Neuron (in vitro differentiated cells): ENCODE measurements around the gene FMNL2.

Experiments
- H2AFZ ChIP-seq: one replicate; pipeline ENCODE4 v1.6.1; 2013; ENCODE audit warnings: low read depth, mild to moderate bottlenecking, inconsistent platforms, low read length, moderate library complexity
- H3K27me3 ChIP-seq: one replicate; pipeline ENCODE4 v1.6.1; 2013; ENCODE audit warnings: low read length; ENCODE audit not compliant: insufficient read depth
- H3K36me3 ChIP-seq: one replicate; pipeline ENCODE4 v1.6.1; 2013; ENCODE audit warnings: low read length; ENCODE audit not compliant: insufficient read depth
- H3K4me1 ChIP-seq: one replicate; pipeline ENCODE4 v1.6.1; 2013; ENCODE audit warnings: low read length; ENCODE audit not compliant: insufficient read depth
- H3K4me3 ChIP-seq: 2 replicates; pipeline ENCODE4 v1.5.1; 2013; ENCODE audit warnings: mild to moderate bottlenecking, low read length, moderate library complexity
- H3K9me3 ChIP-seq: one replicate; pipeline ENCODE4 v1.6.1; 2013; ENCODE audit warnings: low read length

The FMNL2 gene

DNA sequence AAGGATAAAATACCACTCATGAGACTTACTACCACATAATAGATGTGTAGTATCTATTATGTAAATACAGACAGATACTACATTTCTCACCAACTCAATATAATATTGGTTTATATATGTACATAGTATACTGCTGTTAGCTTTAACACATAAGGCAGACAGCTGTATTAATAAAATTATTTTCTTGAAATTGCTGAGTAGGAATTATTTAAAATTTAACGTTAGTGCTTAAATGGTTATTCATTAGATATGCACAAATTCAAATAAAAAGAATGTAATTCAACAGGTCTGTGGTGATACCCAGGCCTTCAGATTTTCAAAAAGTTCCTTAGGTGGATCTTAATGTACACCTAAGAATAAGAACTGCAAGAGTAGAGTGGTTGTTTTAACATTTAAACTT, 323.2 kb downstream of the FMNL2 start:
- H2AFZ ChIP-seq: no peak overlapping the region
- H3K4me1 ChIP-seq: no peaks in the 10 kb centered on the region
- no peaks in the 10 kb centered on the region for H3K9me3 ChIP-seq
- no peak overlapping the region for H3K4me3 ChIP-seq
- peaks cover 82% of the 10 kb centered on the region for H3K36me3 ChIP-seq
- H3K27me3 ChIP-seq: no peaks in the 10 kb centered on the region

GRCh38 chr2:152661076-152661475, 326.1 kb downstream of the FMNL2 start:
- H3K36me3 ChIP-seq: peaks cover 82% of the 10 kb centered on the region
- H3K9me3 ChIP-seq: no peaks in the 10 kb centered on the region
- H3K4me3 ChIP-seq: no peak overlapping the region
- H2AFZ ChIP-seq: no peak overlapping the region
- no peaks in the 10 kb centered on the region for H3K27me3 ChIP-seq
- H3K4me1 ChIP-seq: no peaks in the 10 kb centered on the region

- no peaks in the 10 kb centered on the region for H3K27me3 ChIP-seq
- no peaks in the 10 kb centered on the region for H3K4me1 ChIP-seq
- no peak overlapping the region for H2AFZ ChIP-seq
- H3K4me3 ChIP-seq: no peak overlapping the region
- H3K9me3 ChIP-seq: no peaks in the 10 kb centered on the region
- H3K36me3 ChIP-seq: peaks cover 87% of the 10 kb centered on the region
These were observed 329.8 kb downstream of the FMNL2 start for GRCh38 chr2:152664725-152665124.

GRCh38 chr2:152674334-152674733, 339.4 kb downstream of the FMNL2 start:
- Histone ChIP-seq H3K4me1 (no peaks in the 10 kb centered on the region), H3K4me3 (no peak overlapping the region), H3K36me3 (peaks cover 93% of the 10 kb centered on the region), H3K9me3 (no peaks in the 10 kb centered on the region), H2AFZ (no peak overlapping the region), H3K27me3 (no peaks in the 10 kb centered on the region)

DNA sequence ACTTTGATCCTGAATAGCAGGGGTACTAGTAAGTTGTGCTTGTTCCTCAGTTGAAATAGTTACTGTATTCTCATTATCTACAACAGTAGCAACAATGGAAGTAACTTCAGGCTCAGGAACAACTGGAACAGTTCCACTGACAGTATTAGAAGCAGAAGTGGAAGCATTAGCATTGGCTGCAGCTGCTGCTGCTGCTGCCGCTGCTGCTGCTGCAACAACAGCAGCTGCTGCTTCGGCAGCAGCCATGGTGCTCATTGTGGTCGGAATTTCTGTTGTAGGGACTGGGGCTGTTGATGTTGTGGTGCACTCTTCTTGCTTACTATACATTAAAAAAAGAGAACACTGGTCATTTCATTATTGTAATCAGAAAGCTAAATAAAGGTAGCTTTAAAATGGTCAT, 341.5 kb downstream of the FMNL2 start:
- H2AFZ ChIP-seq: no peak overlapping the region
- peaks cover 2% of the 10 kb centered on the region for H3K9me3 ChIP-seq
- H3K36me3 ChIP-seq: peaks cover 91% of the 10 kb centered on the region
- H3K27me3 ChIP-seq: no peaks in the 10 kb centered on the region
- no peak overlapping the region for H3K4me3 ChIP-seq
- H3K4me1 ChIP-seq: no peaks in the 10 kb centered on the region

- Histone ChIP-seq H3K4me3 (no peak overlapping the region), H2AFZ (no peak overlapping the region), H3K36me3 (peaks cover 74% of the 10 kb centered on the region), H3K9me3 (peaks cover 7% of the 10 kb centered on the region), H3K27me3 (no peaks in the 10 kb centered on the region), H3K4me1 (peaks cover 8% of the 10 kb centered on the region)
These were observed 343.8 kb downstream of the FMNL2 start for GRCh38 chr2:152678808-152679207.

GRCh38 chr2:152682663-152683062, 347.7 kb downstream of the FMNL2 start:
- peaks cover 9% of the 10 kb centered on the region for H3K9me3 ChIP-seq
- H3K36me3 ChIP-seq: peaks cover 60% of the 10 kb centered on the region
- no peak overlapping the region for H3K4me3 ChIP-seq
- no peak overlapping the region for H2AFZ ChIP-seq
- no peaks in the 10 kb centered on the region for H3K27me3 ChIP-seq
- peaks cover 8% of the 10 kb centered on the region for H3K4me1 ChIP-seq

DNA sequence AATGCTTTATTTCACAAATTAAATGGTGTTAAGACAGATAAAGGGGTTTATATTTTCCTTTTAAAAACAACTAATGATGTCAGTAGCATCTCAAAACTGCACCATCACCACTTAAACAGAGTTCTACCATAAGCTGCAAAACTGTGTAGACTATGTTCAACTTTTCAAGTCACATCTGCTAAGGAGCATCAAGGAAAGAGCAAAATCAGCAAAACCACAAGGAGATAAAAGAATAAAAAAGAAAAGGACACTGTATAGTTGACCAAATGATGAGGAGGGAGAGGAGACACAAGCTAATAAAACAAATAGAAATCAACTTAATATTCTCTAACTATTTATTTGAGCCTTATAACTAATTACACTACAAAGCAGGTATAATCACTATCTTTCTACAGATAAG, 348.4 kb downstream of the FMNL2 start:
- Histone ChIP-seq H3K4me1 (peaks cover 8% of the 10 kb centered on the region), H3K27me3 (no peaks in the 10 kb centered on the region), H3K36me3 (peaks cover 61% of the 10 kb centered on the region), H2AFZ (no peak overlapping the region), H3K4me3 (no peak overlapping the region), H3K9me3 (peaks cover 9% of the 10 kb centered on the region)

- no peak overlapping the region for H3K4me3 ChIP-seq
- no peaks in the 10 kb centered on the region for H3K27me3 ChIP-seq
- peaks cover 56% of the 10 kb centered on the region for H3K36me3 ChIP-seq
- H3K9me3 ChIP-seq: peaks cover 7% of the 10 kb centered on the region
- peaks cover 8% of the 10 kb centered on the region for H3K4me1 ChIP-seq
- H2AFZ ChIP-seq: no peak overlapping the region
These were observed 351.3 kb downstream of the FMNL2 start for GRCh38 chr2:152686321-152686720.

DNA sequence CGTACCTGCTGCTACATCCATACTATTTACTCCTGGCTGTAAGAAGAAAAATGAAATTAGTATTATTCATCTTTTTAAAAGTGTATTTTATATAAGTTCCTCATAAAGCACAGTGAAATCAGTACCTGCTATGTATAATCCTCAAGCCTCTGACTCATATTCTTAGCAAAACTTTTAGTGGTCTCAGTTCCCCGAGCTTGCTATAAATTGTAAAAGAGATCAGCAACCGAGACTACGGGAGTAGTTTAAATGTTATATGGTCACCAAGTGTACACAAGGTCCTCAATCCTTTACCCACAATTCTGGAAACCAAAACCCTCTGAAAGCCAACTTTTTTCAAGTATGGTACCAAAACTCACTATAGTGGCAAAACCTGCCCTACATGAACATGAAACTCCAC, 358.1 kb downstream of the FMNL2 start:
- no peaks in the 10 kb centered on the region for H3K9me3 ChIP-seq
- H3K27me3 ChIP-seq: no peaks in the 10 kb centered on the region
- peaks cover 51% of the 10 kb centered on the region for H3K36me3 ChIP-seq
- no peaks in the 10 kb centered on the region for H3K4me1 ChIP-seq
- H2AFZ ChIP-seq: no peak overlapping the region
- no peak overlapping the region for H3K4me3 ChIP-seq

DNA sequence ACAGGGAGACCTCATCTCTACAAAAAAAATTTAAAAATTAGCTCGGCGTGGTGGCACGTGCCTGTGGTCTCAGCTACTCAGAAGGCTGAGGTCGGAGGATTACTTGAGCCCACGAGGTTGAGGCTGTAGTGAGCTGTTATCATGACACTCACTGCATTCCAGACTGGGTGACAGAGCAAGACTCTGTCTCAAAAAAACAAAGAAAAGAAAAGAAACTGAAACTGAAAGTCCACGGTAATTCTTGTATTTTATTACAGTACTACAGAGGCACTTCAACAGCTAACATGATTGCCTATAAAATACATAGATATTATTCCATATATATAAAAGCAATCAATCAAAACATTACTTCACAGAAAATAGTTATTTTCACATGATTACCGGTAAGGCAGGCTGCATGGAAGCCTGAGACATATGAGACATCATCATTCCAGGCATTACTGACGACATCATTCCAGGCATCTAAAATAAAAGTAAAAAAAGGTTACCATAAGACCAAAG, 359.2 kb downstream of the FMNL2 start:
- Histone ChIP-seq H3K4me3 (no peak overlapping the region), H3K36me3 (peaks cover 42% of the 10 kb centered on the region), H3K27me3 (no peaks in the 10 kb centered on the region), H3K4me1 (no peaks in the 10 kb centered on the region), H3K9me3 (no peaks in the 10 kb centered on the region), H2AFZ (no peak overlapping the region)

- H3K27me3 ChIP-seq: no peaks in the 10 kb centered on the region
- H3K9me3 ChIP-seq: peaks cover 2% of the 10 kb centered on the region
- H3K36me3 ChIP-seq: peaks cover 33% of the 10 kb centered on the region
- no peak overlapping the region for H2AFZ ChIP-seq
- H3K4me3 ChIP-seq: no peak overlapping the region
- H3K4me1 ChIP-seq: no peaks in the 10 kb centered on the region
These were observed 360.8 kb downstream of the FMNL2 start for GRCh38 chr2:152695763-152696162.

DNA sequence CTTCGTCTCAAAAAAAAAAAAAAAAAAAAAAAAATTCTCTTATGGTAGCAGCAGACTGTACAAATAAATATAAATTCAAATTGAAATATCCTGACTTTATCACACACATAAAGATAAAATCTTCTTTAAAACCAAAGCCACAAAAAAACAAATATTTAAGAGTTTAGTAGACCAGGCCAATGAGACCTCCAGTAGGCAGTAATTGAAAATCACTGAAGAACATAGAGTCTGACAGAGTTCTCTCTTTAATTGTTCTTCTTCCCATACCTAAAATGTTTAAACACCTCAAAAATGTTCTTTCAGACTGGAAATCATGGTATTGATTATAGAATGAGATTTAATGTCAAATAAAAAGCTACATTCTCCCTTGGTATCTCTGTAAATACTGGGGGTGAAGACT, 361.5 kb downstream of the FMNL2 start:
- peaks cover 6% of the 10 kb centered on the region for H3K9me3 ChIP-seq
- H2AFZ ChIP-seq: no peak overlapping the region
- no peaks in the 10 kb centered on the region for H3K27me3 ChIP-seq
- no peaks in the 10 kb centered on the region for H3K4me1 ChIP-seq
- peaks cover 33% of the 10 kb centered on the region for H3K36me3 ChIP-seq
- H3K4me3 ChIP-seq: no peak overlapping the region
